H7 (cell line): Measurements from ENCODE around the gene PTK7. TPM values are rescaled to one million over a fixed set of nuclear protein-coding genes. Genes with fewer than 3 reads are reported as not detected.
A peak's percentile ranks its signal among the peaks of the same experiment; 100 is the strongest.
"Not testable (repeated sequence)": the region's sequence is repeated elsewhere in the genome, so short reads cannot be mapped to it uniquely, and the experiment has no call there.

Source experiments
- DNase-seq: peaks from one replicate; pipeline ENCODE4 v3.0.0; 2012
- H3K27me3 ChIP-seq: 2 replicates; pipeline ENCODE4 v1.6.0; 2011; ENCODE audit warnings: mild to moderate bottlenecking, low read length; ENCODE audit not compliant: control insufficient read depth, insufficient read depth
- H3K36me3 ChIP-seq: replicated peaks from 2 replicates; pipeline ENCODE4 v1.5.1; 2011; ENCODE audit warnings: low read length; ENCODE audit not compliant: control insufficient read depth, insufficient read depth
- H3K4me3 ChIP-seq: 2 replicates; pipeline ENCODE4 v1.5.1; 2011; ENCODE audit warnings: low read depth, mild to moderate bottlenecking, control low read depth, low read length, moderate library complexity; ENCODE audit not compliant: insufficient read depth
- total RNA-seq: library from RNA; depleted of rRNA; stranded (reverse); fragments of >200 nt; shearing (Covaris generic); gene quantifications from 2 replicates; pipeline ENCODE4 v1.2.3, GENCODE V29; 2014

PTK7 gene
- total RNA-seq, 1 experiment from 2014 or later: 143 TPM

DNA sequence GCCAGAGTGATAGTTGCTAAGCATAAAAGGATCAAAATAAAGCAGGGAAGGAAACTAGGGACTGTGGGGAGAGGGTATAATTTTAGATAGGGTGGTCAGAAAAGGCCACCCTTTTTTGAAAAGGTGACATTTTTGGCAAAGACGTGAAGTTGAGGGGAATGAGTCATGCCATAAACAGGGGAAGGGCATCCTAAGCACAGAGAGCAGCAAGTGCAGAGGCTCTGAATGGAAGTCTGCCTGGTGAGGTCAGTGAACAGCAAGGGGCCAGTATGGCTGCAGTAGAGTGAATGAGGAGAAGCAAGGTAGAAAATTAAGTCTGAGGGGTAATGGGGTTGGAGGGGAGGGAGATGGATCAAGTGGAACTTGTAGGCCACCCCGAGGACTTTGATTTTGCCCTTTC, 14.3 kb upstream of the PTK7 start:
- no peak overlapping the region for H3K4me3 ChIP-seq
- no peak for DNase-seq
- H3K27me3 ChIP-seq: no peaks in the 10 kb centered on the region
- H3K36me3 ChIP-seq: peaks cover 7% of the 10 kb centered on the region

GRCh38 chr6:43062818-43063217, 13.3 kb upstream of the PTK7 start:
- peaks cover 5% of the 10 kb centered on the region for H3K36me3 ChIP-seq
- no peaks in the 10 kb centered on the region for H3K27me3 ChIP-seq
- no peak overlapping the region for H3K4me3 ChIP-seq
- no peak for DNase-seq

DNA sequence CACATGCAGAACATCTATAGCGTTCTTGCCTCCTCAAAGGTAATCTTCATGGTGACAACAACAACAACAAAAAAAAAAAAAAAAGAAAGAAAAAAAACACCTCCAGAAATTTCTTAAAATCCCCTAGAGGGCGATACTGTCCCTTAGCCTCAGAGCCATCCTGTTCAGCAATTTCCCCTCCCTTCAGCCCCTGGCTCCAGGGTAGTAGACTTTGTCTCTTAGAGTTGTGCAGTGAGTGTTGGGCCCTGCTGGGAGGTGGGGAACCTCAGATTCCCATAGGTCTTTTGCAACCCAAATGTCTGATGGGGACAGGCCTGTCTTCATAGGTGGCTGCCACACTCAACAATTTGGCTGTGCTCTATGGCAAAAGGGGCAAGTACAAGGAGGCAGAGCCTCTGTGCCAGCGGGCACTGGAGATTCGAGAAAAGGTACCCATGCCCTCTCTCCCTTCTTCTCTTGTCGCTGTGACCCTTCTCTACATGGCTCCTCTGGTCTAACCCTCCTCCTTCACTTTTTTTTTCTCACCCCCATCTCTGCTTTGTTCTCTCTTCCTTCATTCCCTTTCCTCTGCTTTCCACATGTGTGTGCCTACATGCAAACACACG, 6.0 kb upstream of the PTK7 start:
- H3K36me3 ChIP-seq: peaks cover 4% of the 10 kb centered on the region
- H3K27me3 ChIP-seq: no peaks in the 10 kb centered on the region
- no peak overlapping the region for H3K4me3 ChIP-seq
- DNase-seq: peak; percentile 91

- no peak for DNase-seq
Observed at GRCh38 chr6:43074847-43075669, 1.1 kb upstream of the PTK7 start.

GRCh38 chr6:43076464-43077332, 584 bp downstream of the PTK7 start:
- Histone ChIP-seq H3K36me3 (no peaks in the 10 kb centered on the region; the same call in 1 of the 2 replicates), H3K27me3 (no peaks in the 10 kb centered on the region; the same call in 1 of the 2 replicates), H3K4me3 (peak overlapping the region; percentile 96)
- DNase-seq: peak; percentile 82

More at GRCh38 chr6:43074847-43075669, 1.1 kb upstream of the PTK7 start:
- H3K4me3 ChIP-seq: peak overlapping the region; percentile 51; the same call in 1 of the 2 replicates
- no peaks in the 10 kb centered on the region; the same call in 1 of the 2 replicates for H3K27me3 ChIP-seq
- H3K36me3 ChIP-seq: no peaks in the 10 kb centered on the region; the same call in 1 of the 2 replicates

DNA sequence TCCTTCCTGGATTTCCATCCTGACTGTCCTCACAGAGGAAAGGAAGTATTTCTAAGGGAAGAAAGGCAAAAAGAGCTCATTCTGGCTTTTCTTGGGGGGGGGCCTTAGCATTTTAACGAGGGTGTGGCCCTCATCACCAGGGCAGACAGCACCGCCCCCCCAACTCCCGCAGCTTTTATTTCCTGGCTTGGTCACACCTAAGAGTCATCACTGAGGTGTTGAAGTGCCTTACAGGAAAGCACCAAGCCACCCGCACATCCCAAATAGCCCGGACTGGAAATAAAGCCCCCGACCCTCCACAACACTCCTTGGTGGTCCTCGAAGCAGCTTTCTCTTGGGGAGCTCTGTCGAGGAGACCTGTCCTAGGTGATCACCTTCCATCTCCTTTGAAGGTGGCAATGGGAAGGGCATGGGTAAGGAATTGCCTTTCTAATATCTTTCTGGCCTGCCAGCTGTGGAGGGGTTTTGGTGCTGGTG, 1.3 kb downstream of the PTK7 start:
- no peak for DNase-seq
- H3K36me3 ChIP-seq: no peaks in the 10 kb centered on the region; the same call in 1 of the 2 replicates
- no peaks in the 10 kb centered on the region; the same call in 1 of the 2 replicates for H3K27me3 ChIP-seq
- peak overlapping the region; percentile 96 for H3K4me3 ChIP-seq

DNA sequence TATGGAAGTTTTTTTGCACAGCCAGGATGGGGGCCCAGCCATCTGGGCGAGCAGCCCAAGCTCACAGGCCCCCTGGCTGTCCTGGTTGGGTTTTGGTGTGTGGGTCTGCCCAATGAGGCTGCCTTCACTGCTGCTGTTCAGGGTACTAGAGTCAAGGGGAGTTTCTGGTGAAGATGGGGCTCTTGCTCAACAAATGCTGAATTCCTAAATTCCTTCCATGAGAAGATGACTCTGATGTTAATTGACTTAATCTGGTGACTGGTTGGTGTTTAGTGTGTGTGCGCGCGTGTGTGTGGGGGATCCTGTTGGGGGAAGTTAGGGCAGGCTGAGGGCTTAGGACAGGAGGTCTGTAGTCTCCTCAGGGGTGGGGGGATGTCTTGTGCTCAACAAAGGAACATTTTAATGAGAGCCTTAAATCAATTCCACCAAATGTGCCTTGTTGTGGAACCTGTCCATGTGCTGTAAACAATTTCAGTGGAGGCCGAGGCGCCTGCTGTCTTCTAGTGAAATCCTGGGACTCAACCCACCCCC, 1.9 kb downstream of the PTK7 start:
- Histone ChIP-seq H3K4me3 (no peak overlapping the region), H3K36me3 (no peaks in the 10 kb centered on the region; the same call in 1 of the 2 replicates), H3K27me3 (no peaks in the 10 kb centered on the region; the same call in 1 of the 2 replicates)
- no peak for DNase-seq

DNA sequence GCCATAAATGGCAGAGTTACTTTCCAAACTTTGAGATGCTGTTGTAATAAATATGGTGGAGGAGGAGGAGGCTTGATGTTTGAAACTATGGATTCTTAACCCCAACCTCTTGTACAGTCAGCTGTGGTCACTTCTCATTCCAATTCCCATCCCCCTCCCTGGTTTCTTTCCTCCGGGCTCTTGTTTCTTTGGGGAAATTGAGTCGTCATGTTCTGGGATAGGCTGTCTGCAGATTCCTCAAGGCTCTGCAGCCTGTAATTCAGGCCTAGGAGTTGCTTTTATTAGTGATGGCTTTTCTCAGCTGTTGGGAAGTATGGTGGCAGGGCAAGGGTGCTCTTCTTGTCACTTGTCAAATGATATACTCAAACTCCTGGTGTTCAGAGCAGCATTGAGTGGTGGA, 2.6 kb downstream of the PTK7 start:
- Histone ChIP-seq H3K4me3 (no peak overlapping the region), H3K27me3 (no peaks in the 10 kb centered on the region; the same call in 1 of the 2 replicates), H3K36me3 (no peaks in the 10 kb centered on the region; the same call in 1 of the 2 replicates)
- DNase-seq: no peak

- Histone ChIP-seq H3K27me3 (no peaks in the 10 kb centered on the region; the same call in 1 of the 2 replicates), H3K36me3 (no peaks in the 10 kb centered on the region; the same call in 1 of the 2 replicates), H3K4me3 (no peak overlapping the region)
- DNase-seq: no peak
Observed at GRCh38 chr6:43081043-43081442, 4.9 kb downstream of the PTK7 start.

- not testable (repeated sequence) for H3K4me3 ChIP-seq, H3K27me3 ChIP-seq, DNase-seq, H3K36me3 ChIP-seq
Observed at GRCh38 chr6:43081922-43082321, 5.8 kb downstream of the PTK7 start.

GRCh38 chr6:43082806-43083655, 6.9 kb downstream of the PTK7 start:
- peak; percentile 36 for DNase-seq
- H3K27me3 ChIP-seq: no peaks in the 10 kb centered on the region
- no peak overlapping the region for H3K4me3 ChIP-seq
- H3K36me3 ChIP-seq: no peaks in the 10 kb centered on the region; the same call in 1 of the 2 replicates

GRCh38 chr6:43086022-43086658, 10.0 kb downstream of the PTK7 start:
- Histone ChIP-seq H3K27me3 (no peaks in the 10 kb centered on the region), H3K36me3 (no peaks in the 10 kb centered on the region), H3K4me3 (no peak overlapping the region)
- peak; percentile 12 for DNase-seq

GRCh38 chr6:43088654-43089056, 12.5 kb downstream of the PTK7 start:
- H3K27me3 ChIP-seq: no peaks in the 10 kb centered on the region
- no peak overlapping the region for H3K4me3 ChIP-seq
- peak; percentile 30 for DNase-seq
- no peaks in the 10 kb centered on the region for H3K36me3 ChIP-seq
